ENCODE data around the gene PSMF1.

Gene PSMF1

GRCh38 chr20:1186367-1186991, 68.1 kb downstream of the PSMF1 start:
- no peaks in the 10 kb centered on the region for H3K36me3 Mint-ChIP-seq
- H3K4me3 Mint-ChIP-seq: no peak overlapping the region
- peaks cover 18% of the 10 kb centered on the region for H3K27me3 Mint-ChIP-seq
- H3K4me1 Mint-ChIP-seq: peaks cover 11% of the 10 kb centered on the region
- no peak for ATAC-seq
- no peak overlapping the region for H3K27ac Mint-ChIP-seq
- no peaks in the 10 kb centered on the region for H3K9me3 Mint-ChIP-seq

GRCh38 chr20:1187605-1188171, 69.3 kb downstream of the PSMF1 start:
- H3K4me1 Mint-ChIP-seq: peaks cover 11% of the 10 kb centered on the region
- no peak overlapping the region for H3K4me3 Mint-ChIP-seq
- H3K27ac Mint-ChIP-seq: no peak overlapping the region
- peaks cover 18% of the 10 kb centered on the region for H3K27me3 Mint-ChIP-seq
- H3K9me3 Mint-ChIP-seq: no peaks in the 10 kb centered on the region
- no peak for ATAC-seq
- no peaks in the 10 kb centered on the region for H3K36me3 Mint-ChIP-seq

- Mint-ChIP-seq H3K27ac (no peak overlapping the region), H3K27me3 (peaks cover 16% of the 10 kb centered on the region), H3K9me3 (no peaks in the 10 kb centered on the region), H3K4me3 (no peak overlapping the region), H3K36me3 (no peaks in the 10 kb centered on the region), H3K4me1 (peaks cover 11% of the 10 kb centered on the region)
- no peak for ATAC-seq
Observed at GRCh38 chr20:1188347-1188746, 69.9 kb downstream of the PSMF1 start.

- Mint-ChIP-seq H3K27ac (no peak overlapping the region), H3K4me1 (peaks cover 6% of the 10 kb centered on the region), H3K9me3 (no peaks in the 10 kb centered on the region), H3K36me3 (no peaks in the 10 kb centered on the region), H3K4me3 (no peak overlapping the region), H3K27me3 (peaks cover 1% of the 10 kb centered on the region)
- no peak for ATAC-seq
Observed at GRCh38 chr20:1189827-1190226, 71.4 kb downstream of the PSMF1 start.

GRCh38 chr20:1190847-1191246, 72.4 kb downstream of the PSMF1 start:
- Mint-ChIP-seq H3K4me3 (no peak overlapping the region), H3K36me3 (no peaks in the 10 kb centered on the region), H3K27ac (no peak overlapping the region), H3K9me3 (no peaks in the 10 kb centered on the region), H3K27me3 (no peaks in the 10 kb centered on the region), H3K4me1 (peaks cover 4% of the 10 kb centered on the region)
- no peak for ATAC-seq

- Mint-ChIP-seq H3K4me1 (no peaks in the 10 kb centered on the region), H3K27me3 (no peaks in the 10 kb centered on the region), H3K27ac (no peak overlapping the region), H3K4me3 (no peak overlapping the region), H3K36me3 (no peaks in the 10 kb centered on the region), H3K9me3 (peaks cover under 1% of the 10 kb centered on the region)
- ATAC-seq: no peak
Observed at GRCh38 chr20:1191299-1191698, 72.9 kb downstream of the PSMF1 start.

GRCh38 chr20:1195226-1195625, 76.8 kb downstream of the PSMF1 start:
- no peaks in the 10 kb centered on the region for H3K4me1 Mint-ChIP-seq
- H3K36me3 Mint-ChIP-seq: no peaks in the 10 kb centered on the region
- H3K27ac Mint-ChIP-seq: no peak overlapping the region
- H3K27me3 Mint-ChIP-seq: no peaks in the 10 kb centered on the region
- ATAC-seq: no peak
- peaks cover 5% of the 10 kb centered on the region for H3K9me3 Mint-ChIP-seq
- no peak overlapping the region for H3K4me3 Mint-ChIP-seq

- Mint-ChIP-seq H3K4me3 (no peak overlapping the region), H3K36me3 (no peaks in the 10 kb centered on the region), H3K27ac (no peak overlapping the region), H3K9me3 (peaks cover 5% of the 10 kb centered on the region), H3K27me3 (no peaks in the 10 kb centered on the region), H3K4me1 (no peaks in the 10 kb centered on the region)
- no peak for ATAC-seq
Observed at GRCh38 chr20:1196634-1197033, 78.2 kb downstream of the PSMF1 start.

- Mint-ChIP-seq H3K4me1 (no peaks in the 10 kb centered on the region), H3K9me3 (peaks cover 5% of the 10 kb centered on the region), H3K27ac (no peak overlapping the region), H3K36me3 (no peaks in the 10 kb centered on the region), H3K4me3 (no peak overlapping the region), H3K27me3 (no peaks in the 10 kb centered on the region)
- no peak for ATAC-seq
Observed at GRCh38 chr20:1197801-1198200, 79.4 kb downstream of the PSMF1 start.

- ATAC-seq: no peak
- H3K4me3 Mint-ChIP-seq: no peak overlapping the region
- no peaks in the 10 kb centered on the region for H3K36me3 Mint-ChIP-seq
- H3K27me3 Mint-ChIP-seq: no peaks in the 10 kb centered on the region
- no peaks in the 10 kb centered on the region for H3K4me1 Mint-ChIP-seq
- H3K9me3 Mint-ChIP-seq: peaks cover 5% of the 10 kb centered on the region
- no peak overlapping the region for H3K27ac Mint-ChIP-seq
Observed at GRCh38 chr20:1198751-1199150, 80.3 kb downstream of the PSMF1 start.

GRCh38 chr20:1199212-1199873, 80.9 kb downstream of the PSMF1 start:
- no peak for ATAC-seq
- Mint-ChIP-seq H3K36me3 (no peaks in the 10 kb centered on the region), H3K27ac (no peak overlapping the region), H3K4me1 (no peaks in the 10 kb centered on the region), H3K4me3 (no peak overlapping the region), H3K27me3 (no peaks in the 10 kb centered on the region), H3K9me3 (peaks cover 5% of the 10 kb centered on the region)

- ATAC-seq: no peak
- Mint-ChIP-seq H3K4me3 (no peak overlapping the region), H3K4me1 (no peaks in the 10 kb centered on the region), H3K27ac (no peak overlapping the region), H3K36me3 (no peaks in the 10 kb centered on the region), H3K9me3 (peaks cover 5% of the 10 kb centered on the region), H3K27me3 (no peaks in the 10 kb centered on the region)
Observed at GRCh38 chr20:1199964-1200363, 81.6 kb downstream of the PSMF1 start.

- no peak for ATAC-seq
- Mint-ChIP-seq H3K36me3 (no peaks in the 10 kb centered on the region), H3K4me1 (no peaks in the 10 kb centered on the region), H3K27me3 (no peaks in the 10 kb centered on the region), H3K4me3 (no peak within 1 kb of the TSS), H3K9me3 (no peaks in the 10 kb centered on the region), H3K27ac (no peak within 1 kb of the TSS)
Observed at GRCh38 chr20:1202762-1203504, 84.5 kb downstream of the PSMF1 start, which contains the start of gene C20orf202. Gene C20orf202, plus strand, starts transcription at chr20:1203454. Its CDS starts 132 bp downstream, at chr20:1203586.

GRCh38 chr20:1203630-1204029, 85.2 kb downstream of the PSMF1 start:
- ATAC-seq: no peak
- H3K27me3 Mint-ChIP-seq: no peaks in the 10 kb centered on the region

GRCh38 chr20:1204113-1204512, 85.7 kb downstream of the PSMF1 start:
- H3K27me3 Mint-ChIP-seq: no peaks in the 10 kb centered on the region
- ATAC-seq: no peak
- no peak overlapping the region for H3K27ac Mint-ChIP-seq
- no peaks in the 10 kb centered on the region for H3K36me3 Mint-ChIP-seq
- H3K9me3 Mint-ChIP-seq: no peaks in the 10 kb centered on the region
- H3K4me3 Mint-ChIP-seq: no peak overlapping the region
- no peaks in the 10 kb centered on the region for H3K4me1 Mint-ChIP-seq

More at GRCh38 chr20:1203630-1204029, 85.2 kb downstream of the PSMF1 start:
- Mint-ChIP-seq H3K27ac (no peak overlapping the region), H3K4me1 (no peaks in the 10 kb centered on the region), H3K36me3 (no peaks in the 10 kb centered on the region), H3K4me3 (no peak overlapping the region), H3K9me3 (no peaks in the 10 kb centered on the region)

All from stimulated activated memory B cell treated with anti-CD40 and anti-IgM and Interleukin-4, amounts not matched to agents 10 μg/mL and 1 μg/mL and 100 μg/mL, for 72 hours (primary cell).